H1 (cell line): ENCODE results near the gene DCN. TPM values are rescaled to one million over a fixed set of nuclear protein-coding genes. Genes with fewer than 3 reads are reported as not detected.

ENCODE experiments used
- CTCF ChIA-PET: fragments of 300-600 bp; sonication (Branson Sonifier 250); formaldehyde crosslinking; loops from one replicate; lab custom pipeline; 2021; ENCODE audit not compliant: partially characterized antibody; lab: Charles Lee
- POLR2A ChIA-PET: fragments of 300-600 bp; sonication (Branson Sonifier 250); formaldehyde crosslinking; loops from one replicate; lab custom pipeline; 2021; ENCODE audit warnings: inconsistent platforms; ENCODE audit not compliant: partially characterized antibody; lab: Charles Lee
- DNase-seq, 2 experiments: peaks; one replicate each; pipeline versions ENCODE4 v3.0.0 to v3.0.0-alpha.2; 2010 to 2022; ENCODE audit warnings: low spot score in 2 of 2, low read depth in 1 of 2, mixed read lengths in 1 of 2
- FAIRE-seq: peaks from 2 replicates; lab custom pipeline; 2011; peaks lifted over from hg19 to GRCh38; lab: Jason Lieb, UNC
- H2AFZ ChIP-seq: 2 replicates; pipeline ENCODE4 v1.8.1; 2012; ENCODE audit warnings: low read length, inconsistent platforms
- H2AK5ac ChIP-seq: 2 replicates; pipeline ENCODE4 v1.6.1; 2013; ENCODE audit warnings: low read depth, low read length
- H2BK120ac ChIP-seq: replicated peaks from 2 replicates; pipeline ENCODE3; 2013; ENCODE audit warnings: low read depth, low read length, inconsistent platforms
- H2BK12ac ChIP-seq: 2 replicates; pipeline ENCODE4 v1.6.1; 2013; ENCODE audit warnings: low read depth, low read length
- H2BK15ac ChIP-seq: 2 replicates; pipeline ENCODE4 v1.6.1; 2013; ENCODE audit warnings: low read length
- H2BK20ac ChIP-seq: 2 replicates; pipeline ENCODE4 v1.6.1; 2013; ENCODE audit warnings: low read length
- H2BK5ac ChIP-seq: 2 replicates; pipeline ENCODE4 v1.6.1; 2013; ENCODE audit warnings: low read depth, low read length
- H3K14ac ChIP-seq: 2 replicates; pipeline ENCODE4 v1.6.1; 2013; ENCODE audit warnings: inconsistent platforms; ENCODE audit not compliant: insufficient read length
- H3K18ac ChIP-seq: 2 replicates; pipeline ENCODE4 v1.6.1; 2013; ENCODE audit warnings: low read length; ENCODE audit errors: extremely low read depth
- H3K23ac ChIP-seq: 2 replicates; pipeline ENCODE4 v1.6.1; 2013; ENCODE audit warnings: inconsistent platforms; ENCODE audit not compliant: insufficient read length
- H3K23me2 ChIP-seq: 2 replicates; pipeline ENCODE4 v1.6.1; 2013; ENCODE audit warnings: low read depth, low read length
- H3K27ac ChIP-seq: 2 replicates; pipeline ENCODE4 v1.6.1; 2011; ENCODE audit warnings: low read depth, low read length, inconsistent platforms
- H3K27me3 ChIP-seq, 4 experiments: replicated peaks in 1 of 4; 1 replicate in 1 of 4; 2 replicates in 3 of 4; pipeline versions ENCODE4 v1.6.1 to v1.8.1; 2011 to 2013; ENCODE audit warnings: low read length in 3 of 4, mild to moderate bottlenecking in 3 of 4, inconsistent platforms in 2 of 4, mixed read lengths in 2 of 4, moderate library complexity in 1 of 4; ENCODE audit not compliant: control insufficient read depth in 3 of 4, insufficient read depth in 3 of 4; ENCODE audit errors: extremely low read depth in 1 of 4
- H3K36me3 ChIP-seq, 4 experiments: 2 replicates each; pipeline versions ENCODE4 v1.6.1 to v1.8.1; 2011 to 2013; ENCODE audit warnings: mild to moderate bottlenecking in 4 of 4, low read length in 3 of 4, moderate library complexity in 2 of 4, control low read depth in 1 of 4, inconsistent platforms in 1 of 4; ENCODE audit not compliant: insufficient read depth in 4 of 4, control insufficient read depth in 2 of 4
- H3K4ac ChIP-seq: replicated peaks from 2 replicates; pipeline ENCODE3; 2013; ENCODE audit warnings: low read length, low read depth, mixed read lengths, inconsistent platforms; ENCODE audit not compliant: insufficient read length
- H3K4me1 ChIP-seq, 4 experiments: replicated peaks in 1 of 4; 1 replicate in 1 of 4; 2 replicates in 3 of 4; pipeline versions ENCODE4 v1.6.1 to v1.8.1; 2011 to 2013; ENCODE audit warnings: low read length in 3 of 4, inconsistent platforms in 2 of 4, mixed read lengths in 1 of 4; ENCODE audit not compliant: insufficient read depth in 4 of 4, control insufficient read depth in 3 of 4
- H3K4me2 ChIP-seq, 2 experiments: 2 replicates each; pipeline versions ENCODE4 v1.6.1 to v1.8.1; 2011 to 2013; ENCODE audit warnings: low read depth in 2 of 2, low read length in 2 of 2, control low read depth in 1 of 2, inconsistent platforms in 1 of 2, mild to moderate bottlenecking in 1 of 2; ENCODE audit not compliant: insufficient read depth in 1 of 2
- H3K4me3 ChIP-seq, 4 experiments: fragments of 200-600, 300-600 bp in 1 of 4; sonication (generic), shearing (Covaris generic), sonication (Bioruptor Twin) in 1 of 4; 2 replicates each; pipeline versions ENCODE4 v1.5.1 to v1.8.1; 2011 to 2016; ENCODE audit warnings: low read length in 4 of 4, low read depth in 3 of 4, control low read depth in 2 of 4, inconsistent platforms in 2 of 4, mild to moderate bottlenecking in 2 of 4, mixed read lengths in 1 of 4, moderate library complexity in 1 of 4; ENCODE audit not compliant: insufficient read depth in 2 of 4; ENCODE audit errors: extremely low read depth in 1 of 4
- H3K56ac ChIP-seq: replicated peaks from 2 replicates; pipeline ENCODE3; 2013; ENCODE audit warnings: low read depth, mild to moderate bottlenecking, mixed read lengths, low read length, inconsistent platforms; ENCODE audit not compliant: insufficient read length
- H3K79me1 ChIP-seq: 2 replicates; pipeline ENCODE4 v1.6.1; 2013; ENCODE audit warnings: low read depth, low read length, control low read depth
- H3K79me2 ChIP-seq, 2 experiments: 2 replicates each; pipeline versions ENCODE4 v1.6.1 to v1.8.1; 2012 to 2013; ENCODE audit warnings: low read length in 2 of 2, mild to moderate bottlenecking in 2 of 2, inconsistent platforms in 1 of 2; ENCODE audit not compliant: insufficient read depth in 2 of 2, control insufficient read depth in 1 of 2
- H3K9ac ChIP-seq, 4 experiments: replicated peaks in 1 of 4; 1 replicate in 1 of 4; 2 replicates in 3 of 4; pipeline versions ENCODE4 v1.6.1 to v1.8.1; 2011 to 2013; ENCODE audit warnings: low read depth in 3 of 4, low read length in 3 of 4, control low read depth in 2 of 4, mild to moderate bottlenecking in 2 of 4, moderate library complexity in 2 of 4, inconsistent platforms in 1 of 4; ENCODE audit errors: extremely low read depth in 1 of 4
- H3K9me3 ChIP-seq, 2 experiments: 2 replicates each; pipeline versions ENCODE4 v1.6.1 to v1.8.1; 2012 to 2013; ENCODE audit warnings: mild to moderate bottlenecking in 2 of 2, moderate library complexity in 2 of 2, control low read depth in 1 of 2, inconsistent platforms in 1 of 2, low read depth in 1 of 2, low read length in 1 of 2, mixed read lengths in 1 of 2; ENCODE audit not compliant: insufficient read depth in 2 of 2
- H4K20me1 ChIP-seq, 2 experiments: replicated peaks in 1 of 2; 2 replicates each; pipeline versions ENCODE3 to v1.8.1; 2011 to 2013; ENCODE audit warnings: inconsistent platforms in 2 of 2, low read length in 2 of 2, mild to moderate bottlenecking in 1 of 2; ENCODE audit not compliant: insufficient read depth in 2 of 2, control insufficient read depth in 1 of 2
- H4K5ac ChIP-seq: 2 replicates; pipeline ENCODE4 v1.6.1; 2013; ENCODE audit warnings: low read length, low read depth, mixed read lengths, inconsistent platforms; ENCODE audit not compliant: insufficient read length
- H4K8ac ChIP-seq: 2 replicates; pipeline ENCODE4 v1.8.0; 2013; ENCODE audit warnings: mild to moderate bottlenecking, moderate library complexity, low read length, inconsistent platforms; ENCODE audit not compliant: insufficient read depth; ENCODE audit errors: extremely low read depth
- H4K91ac ChIP-seq: replicated peaks from 2 replicates; pipeline ENCODE3; 2013; ENCODE audit warnings: low read length, mixed read lengths, inconsistent platforms; ENCODE audit not compliant: insufficient read length
- GTF2F1 ChIP-seq: IDR thresholded peaks from 2 replicates; pipeline ENCODE4 v1.6.1; 2012; ENCODE audit warnings: low read depth, low read length, improper control_type of control experiment, borderline replicate concordance
- POU5F1 ChIP-seq: IDR thresholded peaks from 2 replicates; pipeline ENCODE4 v1.6.1; 2011; ENCODE audit warnings: low read depth, mild to moderate bottlenecking, low read length, moderate library complexity
- WGBS, 2 experiments: shearing (Covaris generic) in 1 of 2; methylation state at CpG; one replicate each; pipeline versions ENCODE4 v1.1.6 to v1.1.7; 2013 to 2015; ENCODE audit warnings: low lambda C conversion rate in 2 of 2, mixed read lengths in 2 of 2, inconsistent platforms in 1 of 2, low coverage in 1 of 2, missing lambda C conversion rate in 1 of 2; ENCODE audit not compliant: insufficient replicate concordance in 2 of 2, insufficient coverage in 1 of 2, insufficient read length in 1 of 2; ENCODE audit errors: extremely low coverage in 1 of 2, missing lambda C conversion rate in 1 of 2; 5-methylcytosine and 5-hydroxymethylcytosine counted together
- polyA plus RNA-seq, 7 experiments: library from polyadenylated mRNA; depleted of rRNA in 3 of 7; stranded (reverse) in 5 of 7; unstranded in 2 of 7; fragments of >200 nt in 5 of 7; fragments of 200-250 nt in 2 of 7; gene quantifications; 1 replicate in 5 of 7; 2 replicates in 1 of 7; 4 replicates in 1 of 7; pipeline versions ENCODE4 v1.2.1 to v1.2.3, GENCODE V29; 2011 to 2013; ENCODE audit warnings: missing spikeins in 2 of 7, mixed read lengths in 2 of 7
- total RNA-seq: library from RNA; stranded (reverse); fragmentation: NEBNext Ultra II Directional; extraction: Animal tissue kit (Norgen Biotek cat#: 25700); gene quantifications from 2 replicates; pipeline ENCODE4 v1.2.1, GENCODE V29; 2021

The DCN gene
- total and polyA plus RNA-seq, 2 of the 8 experiments (the other 6 are each of a cell fraction or from before 2014, with no cell fraction given): not detected

GRCh38 chr12:91119089-91119488 is 63.5 kb downstream of the DCN start:
- Histone ChIP-seq H3K27me3 (no peaks in the 10 kb centered on the region), H3K18ac (no peak overlapping the region), H3K14ac (no peak overlapping the region), H3K36me3 (no peaks in the 10 kb centered on the region), H3K27ac (no peak overlapping the region), H3K79me2 (no peaks in the 10 kb centered on the region), H4K5ac (no peak overlapping the region), H2BK120ac (no peak overlapping the region), H3K4me1 (no peaks in the 10 kb centered on the region), H3K23ac (no peak overlapping the region), H3K4me3 (no peak overlapping the region), H3K79me1 (no peaks in the 10 kb centered on the region), H2BK12ac (no peak overlapping the region), H2BK5ac (no peak overlapping the region), H3K4ac (no peak overlapping the region), H3K56ac (no peak overlapping the region), H2BK20ac (no peak overlapping the region), H4K8ac (no peak overlapping the region), H4K20me1 (no peaks in the 10 kb centered on the region), H3K9ac (no peak overlapping the region), H2AFZ (no peak overlapping the region), H3K23me2 (no peaks in the 10 kb centered on the region), H4K91ac (no peak overlapping the region), H2AK5ac (no peak overlapping the region), H2BK15ac (no peak overlapping the region), H3K4me2 (no peak overlapping the region), H3K9me3 (no peaks in the 10 kb centered on the region)
- TF ChIP-seq GTF2F1 (no peak), POU5F1 (no peak)
- FAIRE-seq (no peak), DNase-seq (no peak)
- ChIA-PET POLR2A (no interaction called here), CTCF (interaction anchor here (0.7 to 1.0 kb wide), 2 partner anchors 10 to 12 kb away, joined by 3 read pairs; no protein-coding TSS in a partner anchor)
- 82% methylated on average over 1 of the region's 1 CpG; no CpG with 5 or more reads in 1 of the 2 experiments for WGBS, 2 experiments
